ENCODE results near the gene TECPR2. TPM values are rescaled to one million over a fixed set of nuclear protein-coding genes. Genes with fewer than 3 reads are reported as not detected.
"Not testable (repeated sequence)": the region's sequence is repeated elsewhere in the genome, so short reads cannot be mapped to it uniquely, and the experiment has no call there.

TECPR2 gene
- total and polyA plus RNA-seq, 2 of the 13 experiments (the other 11 are each of a cell fraction or from before 2014, with no cell fraction given), result 3.5 to 5.7 TPM

- no peak overlapping the region for H3K27ac ChIP-seq (ENCODE audit: extremely low read length, insufficient read depth, low read length)
- no peaks in the 10 kb centered on the region for H3K27me3 ChIP-seq (ENCODE audit: control insufficient read depth in 1 of 2, insufficient read depth in 2 of 2, low read length in 2 of 2)
- no peaks in the 10 kb centered on the region for H4K20me1 ChIP-seq (ENCODE audit: insufficient read depth, low read length)
- DNase-seq (ENCODE audit: low spot score), result no peak
- H3K4me2 ChIP-seq (ENCODE audit: low read depth, low read length), result no peak overlapping the region
- WGBS (ENCODE audit: low lambda C conversion rate), result 100% methylated on average over 14 of the region's 14 CpGs
- no peak overlapping the region for H3K4me3 ChIP-seq (replicated peaks in 1 of 3; ENCODE audit: insufficient read depth in 1 of 3, low read depth in 2 of 3, low read length in 3 of 3)
- no peak overlapping the region for H3K9ac ChIP-seq (ENCODE audit: insufficient read depth, low read depth, low read length)
- peaks cover 33% of the 10 kb centered on the region for H3K4me1 ChIP-seq (ENCODE audit: insufficient read depth, low read length)
- no TSS peak for BruUV-seq (replicated peaks)
- in situ Hi-C loops (cut with HindIII; ENCODE audit: extremely low pct_ligation_motif_present, low pct_unique_long_range_greater_than_20kb) (no loop called here), intact Hi-C loops (cut with micrococcal nuclease; ENCODE audit: unreplicated experiment) (no loop called here)
- H2AFZ ChIP-seq (ENCODE audit: low read length), result no peak overlapping the region
- H3K79me2 ChIP-seq (ENCODE audit: insufficient read depth, low read length), result no peaks in the 10 kb centered on the region
- CTCF ChIA-PET (ENCODE audit: low intra/inter-chr PET ratio, low total read pairs), result no interaction called here
- H3K9me3 ChIP-seq (ENCODE audit: low read length), result no peaks in the 10 kb centered on the region
- FAIRE-seq, result no peak
- POLR2A ChIA-PET, result no interaction called here
- H3K36me3 ChIP-seq (replicated peaks in 1 of 2; ENCODE audit: control insufficient read depth in 1 of 2, insufficient read depth in 2 of 2, low read length in 2 of 2), result peaks cover 2% of the 10 kb centered on the region in 2 experiments; a peak in 3 of 5 replicates
- TF ChIP-seq AGO2 (optimal IDR thresholded peaks at IDR 0.05; ENCODE audit: low read depth, low read length), result peak; percentile 48
- TF ChIP-seq SP1 (IDR thresholded peaks at IDR 0.05), result no peak
- TF ChIP-seq SP1 (CRISPR knock-in tag; IDR thresholded peaks at IDR 0.05), result no peak
- no peak for ATAC-seq
These were observed 36.2 kb upstream of the TECPR2 start for GRCh38 chr14:102326583-102326982.

GRCh38 chr14:102329381-102329780, 33.4 kb upstream of the TECPR2 start:
- H3K27me3 ChIP-seq (ENCODE audit: control insufficient read depth in 1 of 2, insufficient read depth in 2 of 2, low read length in 2 of 2); BruUV-seq (replicated peaks); DNase-seq (ENCODE audit: low spot score); H3K9me3 ChIP-seq (ENCODE audit: low read length); CTCF ChIA-PET (ENCODE audit: low intra/inter-chr PET ratio, low total read pairs); H3K4me2 ChIP-seq (ENCODE audit: low read depth, low read length); intact Hi-C loops (cut with micrococcal nuclease; ENCODE audit: unreplicated experiment); H3K79me2 ChIP-seq (ENCODE audit: insufficient read depth, low read length); POLR2A ChIA-PET; H3K4me1 ChIP-seq (ENCODE audit: insufficient read depth, low read length); H3K4me3 ChIP-seq (replicated peaks in 1 of 3; ENCODE audit: insufficient read depth in 1 of 3, low read depth in 2 of 3, low read length in 3 of 3); ATAC-seq; H3K9ac ChIP-seq (ENCODE audit: insufficient read depth, low read depth, low read length); H2AFZ ChIP-seq (ENCODE audit: low read length); H4K20me1 ChIP-seq (ENCODE audit: insufficient read depth, low read length); H3K27ac ChIP-seq (ENCODE audit: extremely low read length, insufficient read depth, low read length); FAIRE-seq; in situ Hi-C loops (cut with HindIII; ENCODE audit: extremely low pct_ligation_motif_present, low pct_unique_long_range_greater_than_20kb): not testable (repeated sequence)
- 93% methylated on average over 6 of the region's 6 CpGs for WGBS (ENCODE audit: low lambda C conversion rate)
- peaks cover 5 to 12% of the 10 kb centered on the region in 2 experiments; a peak in 3 of 5 replicates for H3K36me3 ChIP-seq (replicated peaks in 1 of 2; ENCODE audit: control insufficient read depth in 1 of 2, insufficient read depth in 2 of 2, low read length in 2 of 2)

GRCh38 chr14:102330806-102331205, 31.9 kb upstream of the TECPR2 start:
- Histone ChIP-seq H3K79me2 (ENCODE audit: insufficient read depth, low read length) (no peaks in the 10 kb centered on the region), H3K4me3 (replicated peaks in 1 of 3; ENCODE audit: insufficient read depth in 1 of 3, low read depth in 2 of 3, low read length in 3 of 3) (no peak overlapping the region), H2AFZ (ENCODE audit: low read length) (no peak overlapping the region), H4K20me1 (ENCODE audit: insufficient read depth, low read length) (no peaks in the 10 kb centered on the region), H3K4me2 (ENCODE audit: low read depth, low read length) (no peak overlapping the region), H3K36me3 (replicated peaks in 1 of 2; ENCODE audit: control insufficient read depth in 1 of 2, insufficient read depth in 2 of 2, low read length in 2 of 2) (peaks cover 7 to 18% of the 10 kb centered on the region in 2 experiments; a peak in 3 of 5 replicates), H3K27me3 (ENCODE audit: control insufficient read depth in 1 of 2, insufficient read depth in 2 of 2, low read length in 2 of 2) (no peaks in the 10 kb centered on the region), H3K9ac (ENCODE audit: insufficient read depth, low read depth, low read length) (no peak overlapping the region), H3K4me1 (ENCODE audit: insufficient read depth, low read length) (no peaks in the 10 kb centered on the region), H3K27ac (ENCODE audit: extremely low read length, insufficient read depth, low read length) (no peak overlapping the region), H3K9me3 (ENCODE audit: low read length) (no peaks in the 10 kb centered on the region)
- ChIA-PET POLR2A (no interaction called here), CTCF (ENCODE audit: low intra/inter-chr PET ratio, low total read pairs) (no interaction called here)
- in situ Hi-C loops (cut with HindIII; ENCODE audit: extremely low pct_ligation_motif_present, low pct_unique_long_range_greater_than_20kb) (no loop called here), intact Hi-C loops (cut with micrococcal nuclease; ENCODE audit: unreplicated experiment) (no loop called here)
- no TSS peak for BruUV-seq (replicated peaks)
- 97% methylated on average over 8 of the region's 8 CpGs for WGBS (ENCODE audit: low lambda C conversion rate)
- no peak for ATAC-seq
- no peak for FAIRE-seq
- no peak for DNase-seq (ENCODE audit: low spot score)
- no peak for TF ChIP-seq ELK4 (CRISPR knock-in tag; IDR thresholded peaks at IDR 0.05; ENCODE audit: borderline replicate concordance)
- no peak for TF ChIP-seq THAP9 (CRISPR knock-in tag; IDR thresholded peaks at IDR 0.05; ENCODE audit: borderline replicate concordance)
- no peak for TF ChIP-seq SNRNP70 (IDR thresholded peaks at IDR 0.05; ENCODE audit: low read depth, low read length)
- TF ChIP-seq ETV5 (CRISPR knock-in tag; IDR thresholded peaks at IDR 0.05; ENCODE audit: borderline replicate concordance), result no peak
- no peak for TF ChIP-seq GATAD1 (CRISPR knock-in tag; IDR thresholded peaks at IDR 0.05)
